ENCODE measurements around the gene ZNF148. TPM values are rescaled to one million over a fixed set of nuclear protein-coding genes. Genes with fewer than 3 reads are reported as not detected.

Gene ZNF148
- polyA plus RNA-seq, 1 experiment = 43.5 TPM

DNA sequence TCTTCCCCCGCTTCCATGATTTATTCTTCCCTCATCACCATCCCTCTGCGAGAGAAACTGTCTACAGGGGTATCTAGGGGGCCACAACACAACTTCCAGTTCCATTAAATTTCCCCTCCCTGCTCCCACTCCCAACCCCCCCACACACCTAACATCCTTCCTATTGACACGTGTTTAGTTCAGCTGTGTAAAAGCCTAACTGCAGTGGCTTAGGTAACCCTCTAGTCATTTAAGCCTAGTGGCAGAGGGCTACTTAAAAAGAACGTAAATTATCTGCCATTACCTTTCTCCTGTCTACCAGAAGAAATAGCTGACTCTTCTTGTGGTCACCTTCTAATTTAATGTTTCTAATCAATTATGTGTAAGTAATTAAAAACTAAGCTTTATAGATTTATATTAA is 56.3 kb downstream of the ZNF148 start:
- TF ChIP-seq, protein P1, sequence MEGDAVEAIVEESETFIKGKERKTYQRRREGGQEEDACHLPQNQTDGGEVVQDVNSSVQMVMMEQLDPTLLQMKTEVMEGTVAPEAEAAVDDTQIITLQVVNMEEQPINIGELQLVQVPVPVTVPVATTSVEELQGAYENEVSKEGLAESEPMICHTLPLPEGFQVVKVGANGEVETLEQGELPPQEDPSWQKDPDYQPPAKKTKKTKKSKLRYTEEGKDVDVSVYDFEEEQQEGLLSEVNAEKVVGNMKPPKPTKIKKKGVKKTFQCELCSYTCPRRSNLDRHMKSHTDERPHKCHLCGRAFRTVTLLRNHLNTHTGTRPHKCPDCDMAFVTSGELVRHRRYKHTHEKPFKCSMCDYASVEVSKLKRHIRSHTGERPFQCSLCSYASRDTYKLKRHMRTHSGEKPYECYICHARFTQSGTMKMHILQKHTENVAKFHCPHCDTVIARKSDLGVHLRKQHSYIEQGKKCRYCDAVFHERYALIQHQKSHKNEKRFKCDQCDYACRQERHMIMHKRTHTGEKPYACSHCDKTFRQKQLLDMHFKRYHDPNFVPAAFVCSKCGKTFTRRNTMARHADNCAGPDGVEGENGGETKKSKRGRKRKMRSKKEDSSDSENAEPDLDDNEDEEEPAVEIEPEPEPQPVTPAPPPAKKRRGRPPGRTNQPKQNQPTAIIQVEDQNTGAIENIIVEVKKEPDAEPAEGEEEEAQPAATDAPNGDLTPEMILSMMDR (IDR thresholded peaks at IDR 0.05; ENCODE audit: low read depth, low read length) = no peak

GRCh38 chr3:125318167-125318865 is 56.8 kb downstream of the ZNF148 start:
- ChIA-PET POLR2A (interaction anchor here (0.6 kb wide), 1 partner anchor 114 kb away, joined by 3 read pairs; no protein-coding TSS in a partner anchor), CTCF (no interaction called here)
- TF ChIP-seq, protein P1 (IDR thresholded peaks at IDR 0.05; ENCODE audit: low read depth, low read length) = no peak
- H3K9me3 ChIP-seq (ENCODE audit: control insufficient read depth, insufficient read depth, low read length) = no peaks in the 10 kb centered on the region
- no peak overlapping the region for H3K27ac ChIP-seq (ENCODE audit: low read depth, low read length)
- no peaks in the 10 kb centered on the region for H3K27me3 ChIP-seq (ENCODE audit: control insufficient read depth, insufficient read depth, low read length)
- DNase-seq (ENCODE audit: low read depth, low spot score) = no peak
- no peak overlapping the region for H3K4me3 ChIP-seq (ENCODE audit: low read depth, low read length)

More for the DNA sequence above, 56.3 kb downstream of the ZNF148 start:
- ChIA-PET POLR2A (interaction anchor here (0.6 kb wide), 1 partner anchor 115 kb away, joined by 3 read pairs; no protein-coding TSS in a partner anchor), CTCF (no interaction called here)
- Histone ChIP-seq H3K9me3 (ENCODE audit: control insufficient read depth, insufficient read depth, low read length) (no peaks in the 10 kb centered on the region), H3K27ac (ENCODE audit: low read depth, low read length) (no peak overlapping the region), H3K4me3 (ENCODE audit: low read depth, low read length) (no peak overlapping the region), H3K27me3 (ENCODE audit: control insufficient read depth, insufficient read depth, low read length) (no peaks in the 10 kb centered on the region)
- DNase-seq (ENCODE audit: low read depth, low spot score) = no peak

- Histone ChIP-seq H3K27ac (ENCODE audit: low read depth, low read length) (no peak overlapping the region), H3K4me3 (ENCODE audit: low read depth, low read length) (no peak overlapping the region), H3K27me3 (ENCODE audit: control insufficient read depth, insufficient read depth, low read length) (no peaks in the 10 kb centered on the region), H3K9me3 (ENCODE audit: control insufficient read depth, insufficient read depth, low read length) (no peaks in the 10 kb centered on the region)
- TF ChIP-seq, protein P1 (IDR thresholded peaks at IDR 0.05; ENCODE audit: low read depth, low read length) = no peak
- no peak for DNase-seq (ENCODE audit: low read depth, low spot score)
- ChIA-PET POLR2A (no interaction called here), CTCF (no interaction called here)
Observed at GRCh38 chr3:125317761-125318160, 57.4 kb downstream of the ZNF148 start.

GRCh38 chr3:125316949-125317348 is 58.2 kb downstream of the ZNF148 start:
- ChIA-PET POLR2A (no interaction called here), CTCF (no interaction called here)
- Histone ChIP-seq H3K9me3 (ENCODE audit: control insufficient read depth, insufficient read depth, low read length) (no peaks in the 10 kb centered on the region), H3K27ac (ENCODE audit: low read depth, low read length) (no peak overlapping the region), H3K4me3 (ENCODE audit: low read depth, low read length) (no peak overlapping the region), H3K27me3 (ENCODE audit: control insufficient read depth, insufficient read depth, low read length) (no peaks in the 10 kb centered on the region)
- TF ChIP-seq, protein P1 (IDR thresholded peaks at IDR 0.05; ENCODE audit: low read depth, low read length) = no peak
- no peak for DNase-seq (ENCODE audit: low read depth, low spot score)

DNA sequence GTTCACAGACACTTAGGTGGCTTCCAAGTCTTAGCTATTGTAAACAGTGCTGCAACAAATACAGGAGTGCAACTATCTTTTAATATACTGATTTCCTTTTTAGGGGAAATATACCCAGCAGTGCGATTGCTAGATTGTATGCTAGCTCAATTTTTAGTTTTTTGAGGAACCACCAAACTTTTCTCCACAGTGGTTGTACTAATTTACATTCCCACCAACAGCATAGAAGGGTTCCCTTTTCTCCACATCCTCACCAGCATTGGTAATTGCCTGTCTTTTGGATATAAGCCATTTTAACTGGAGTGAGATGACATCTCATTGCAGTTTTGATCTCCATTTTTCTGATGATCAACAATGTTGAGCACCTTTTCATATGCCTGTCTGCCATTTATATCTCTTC is 58.9 kb downstream of the ZNF148 start:
- no peak overlapping the region for H3K27ac ChIP-seq (ENCODE audit: low read depth, low read length)
- H3K9me3 ChIP-seq (ENCODE audit: control insufficient read depth, insufficient read depth, low read length) = no peaks in the 10 kb centered on the region
- TF ChIP-seq, protein P1 (IDR thresholded peaks at IDR 0.05; ENCODE audit: low read depth, low read length) = no peak
- POLR2A ChIA-PET = interaction anchor here (1.1 kb wide), 1 partner anchor 279 kb away, joined by 3 read pairs; no protein-coding TSS in a partner anchor
- no peak for DNase-seq (ENCODE audit: low read depth, low spot score)
- H3K4me3 ChIP-seq (ENCODE audit: low read depth, low read length) = no peak overlapping the region
- CTCF ChIA-PET = no interaction called here
- no peaks in the 10 kb centered on the region for H3K27me3 ChIP-seq (ENCODE audit: control insufficient read depth, insufficient read depth, low read length)

All from AG04450 (cell line).